Duodenal mucosa (tissue), 2 donors: Measurements from ENCODE around the gene ZNF710.
"Not testable (repeated sequence)": the region's sequence is repeated elsewhere in the genome, so short reads cannot be mapped to it uniquely, and the experiment has no call there.

Source experiments
- H3K27ac ChIP-seq: one replicate; pipeline ENCODE4 v1.7.0; 2013; ENCODE audit warnings: low read depth, low read length
- H3K27me3 ChIP-seq, 2 donors: one replicate each; pipeline ENCODE4 v1.7.0; 2013; ENCODE audit warnings: low read length in 2 of 2, control low read depth in 1 of 2; ENCODE audit not compliant: insufficient read depth in 2 of 2, control insufficient read depth in 1 of 2
- H3K36me3 ChIP-seq, 2 donors: one replicate each; pipeline ENCODE4 v1.7.0; 2013; ENCODE audit warnings: low read length in 2 of 2, control low read depth in 1 of 2; ENCODE audit not compliant: insufficient read depth in 2 of 2, control insufficient read depth in 1 of 2
- H3K4me1 ChIP-seq, 2 donors: one replicate each; pipeline ENCODE4 v1.7.0; 2013; ENCODE audit warnings: low read length in 2 of 2, control low read depth in 1 of 2; ENCODE audit not compliant: insufficient read depth in 2 of 2, control insufficient read depth in 1 of 2
- H3K4me3 ChIP-seq, 2 donors: one replicate each; pipeline ENCODE4 v1.7.0; 2013; ENCODE audit warnings: low read length in 2 of 2, low read depth in 1 of 2
- H3K9ac ChIP-seq, 2 donors: one replicate each; pipeline ENCODE4 v1.7.0; 2013; ENCODE audit warnings: low read length in 2 of 2, low read depth in 1 of 2
- H3K9me3 ChIP-seq, 2 donors: one replicate each; pipeline ENCODE4 v1.7.0; 2013; ENCODE audit warnings: low read length in 2 of 2, control low read depth in 1 of 2; ENCODE audit not compliant: control insufficient read depth in 1 of 2

Gene ZNF710

DNA sequence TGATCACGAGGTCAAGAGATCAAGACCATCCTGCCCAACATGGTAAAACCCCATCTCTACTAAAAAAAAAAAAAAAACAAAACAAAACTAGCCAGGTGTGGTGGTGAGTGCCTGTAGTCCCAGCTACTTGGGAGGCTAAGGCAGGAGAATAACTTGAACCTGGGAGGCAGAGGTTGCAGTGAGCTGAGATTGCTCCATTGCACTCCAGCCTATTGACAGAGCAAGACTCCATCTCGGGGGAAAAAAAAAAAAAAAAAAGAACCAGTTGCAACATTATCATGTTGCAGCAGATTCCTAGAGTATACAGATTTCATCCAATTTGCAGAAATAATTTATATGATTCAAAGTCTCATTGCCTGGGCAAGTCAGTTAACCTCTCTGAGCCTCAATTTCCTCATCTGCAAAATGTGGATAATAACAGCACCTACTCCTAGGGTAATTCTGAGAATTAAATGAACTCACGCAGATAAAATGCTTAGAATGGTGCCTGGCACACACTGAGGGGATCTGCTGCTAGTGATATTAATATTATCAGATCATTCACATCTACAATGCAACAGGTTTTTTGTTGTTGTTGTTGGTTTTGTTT lies 108.1 kb downstream of the ZNF710 start:
- H3K9me3 ChIP-seq: not testable (repeated sequence)

DNA sequence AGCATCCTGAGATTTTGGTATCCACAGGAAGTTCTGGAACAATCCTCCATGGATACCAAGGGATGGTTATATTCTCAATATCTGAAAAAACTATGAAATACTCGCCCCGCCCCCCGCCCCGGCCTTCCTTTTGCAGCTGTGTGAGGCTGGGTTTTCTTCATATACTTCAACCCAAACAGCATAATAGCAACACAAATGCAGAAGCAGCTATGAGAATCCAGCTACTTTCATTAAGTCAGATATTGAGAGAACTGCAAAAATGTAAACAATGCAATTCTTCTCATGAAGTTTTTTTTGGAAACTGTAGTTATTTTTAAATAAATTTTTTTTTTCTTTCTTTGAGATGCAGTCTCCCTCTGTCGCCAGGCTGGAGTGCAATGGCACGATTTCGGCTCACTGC lies 112.0 kb downstream of the ZNF710 start:
- H3K9ac ChIP-seq: no peak overlapping the region
- H3K27me3 ChIP-seq: no peaks in the 10 kb centered on the region
- no peaks in the 10 kb centered on the region for H3K4me1 ChIP-seq
- no peak overlapping the region for H3K4me3 ChIP-seq
- peaks cover 6 to 7% of the 10 kb centered on the region in 2 donors for H3K9me3 ChIP-seq
- H3K27ac ChIP-seq: no peak overlapping the region
- no peaks in the 10 kb centered on the region for H3K36me3 ChIP-seq

More for the DNA sequence above, 108.1 kb downstream of the ZNF710 start:
- not testable (repeated sequence) for H3K27ac ChIP-seq, H3K27me3 ChIP-seq, H3K9ac ChIP-seq, H3K4me3 ChIP-seq, H3K36me3 ChIP-seq
- peaks cover 7 to 13% of the 10 kb centered on the region in 2 donors for H3K4me1 ChIP-seq

DNA sequence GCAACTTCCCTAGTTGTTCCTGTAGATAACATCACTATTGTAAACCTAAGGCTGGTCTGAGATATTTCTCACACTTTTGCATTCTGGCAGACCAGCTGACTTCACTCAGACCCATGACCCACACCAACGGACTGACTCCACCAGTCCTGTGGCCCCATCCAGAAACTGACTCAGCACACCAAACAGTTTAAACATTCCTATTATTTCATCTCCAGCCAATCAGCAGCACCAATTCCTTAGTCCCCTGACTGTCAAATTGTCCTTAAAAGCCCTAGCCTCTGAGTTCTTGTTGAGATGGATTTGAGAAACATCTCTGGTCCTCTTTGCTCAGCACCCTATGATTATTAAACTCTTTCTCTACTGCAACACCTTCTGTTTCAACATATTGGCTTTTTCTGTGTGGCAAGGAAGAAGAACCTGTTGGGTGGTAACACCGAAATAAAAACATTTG lies 113.4 kb downstream of the ZNF710 start:
- Histone ChIP-seq H3K4me1 (no peaks in the 10 kb centered on the region), H3K27ac (no peak overlapping the region), H3K9ac (no peak overlapping the region), H3K36me3 (no peaks in the 10 kb centered on the region), H3K27me3 (no peaks in the 10 kb centered on the region), H3K9me3 (peaks cover 6 to 7% of the 10 kb centered on the region in 2 donors), H3K4me3 (no peak overlapping the region)

DNA sequence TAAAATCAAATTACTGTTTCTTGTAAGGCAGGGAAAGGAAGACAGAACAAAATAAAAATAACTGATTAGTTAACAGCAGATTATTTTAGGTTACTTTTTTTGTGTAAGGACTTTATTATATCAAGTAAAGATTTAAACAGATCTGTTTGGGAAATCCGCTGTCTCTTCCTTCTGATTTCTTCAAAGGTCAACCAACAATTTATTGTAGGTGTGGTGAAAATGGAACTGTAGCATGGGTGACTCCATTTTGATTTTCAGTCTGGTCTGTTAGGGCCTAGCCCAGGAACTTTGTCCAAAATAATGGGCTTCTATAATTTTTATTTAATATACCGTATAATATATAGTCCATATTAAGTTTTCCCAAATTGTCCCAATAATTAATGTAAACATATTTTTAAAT lies 114.7 kb downstream of the ZNF710 start:
- H3K27ac ChIP-seq: no peak overlapping the region
- H3K36me3 ChIP-seq: no peaks in the 10 kb centered on the region
- peaks cover 6 to 7% of the 10 kb centered on the region in 2 donors for H3K9me3 ChIP-seq
- no peak overlapping the region for H3K9ac ChIP-seq
- no peak overlapping the region for H3K4me3 ChIP-seq
- no peaks in the 10 kb centered on the region for H3K27me3 ChIP-seq
- peaks cover 0 to 1% of the 10 kb centered on the region in 2 donors for H3K4me1 ChIP-seq

DNA sequence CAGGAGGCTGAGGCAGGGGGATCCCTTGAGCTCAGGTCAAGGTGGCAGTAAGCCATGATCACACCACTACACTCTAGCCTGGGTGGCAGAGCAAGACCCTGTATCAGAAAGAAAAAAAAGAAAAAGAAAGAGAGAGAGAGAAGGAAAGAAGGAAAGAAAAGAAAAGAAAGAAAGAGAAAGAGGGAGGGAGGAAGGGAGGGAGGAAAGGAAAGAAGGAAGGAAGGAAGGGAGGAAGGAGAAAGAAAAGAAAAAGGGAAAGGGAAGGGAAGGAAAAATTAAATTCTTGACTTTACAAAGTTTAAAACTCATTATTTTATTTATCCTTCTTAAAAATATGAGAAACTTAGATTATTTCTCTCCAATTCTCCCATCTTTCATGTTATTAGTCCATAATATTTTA lies 118.2 kb downstream of the ZNF710 start:
- Histone ChIP-seq H3K27me3 (no peaks in the 10 kb centered on the region), H3K27ac (no peak overlapping the region), H3K9ac (no peak overlapping the region), H3K4me1 (peaks cover 0 to 6% of the 10 kb centered on the region in 2 donors), H3K4me3 (no peak overlapping the region), H3K9me3 (peaks cover 3 to 4% of the 10 kb centered on the region in 2 donors), H3K36me3 (no peaks in the 10 kb centered on the region)

DNA sequence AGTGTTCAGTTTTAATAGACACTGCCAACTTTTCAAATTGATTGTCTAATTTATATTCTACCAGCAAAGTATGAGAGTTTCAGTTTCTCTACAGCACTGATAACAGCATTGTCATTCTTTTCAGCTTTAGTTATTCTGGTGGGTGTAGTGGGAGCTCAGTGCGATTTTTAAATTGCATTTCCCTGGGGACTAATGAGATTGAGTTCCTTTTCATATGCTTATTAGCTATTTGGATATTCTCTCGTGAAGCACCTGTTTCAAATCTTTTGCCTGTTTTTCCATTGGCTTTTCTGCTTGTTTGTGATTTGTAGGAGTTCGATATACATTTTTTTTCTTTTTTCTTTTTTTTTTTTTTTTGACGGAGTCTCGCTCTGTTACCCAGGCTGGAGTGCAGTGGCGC lies 120.0 kb downstream of the ZNF710 start:
- no peak overlapping the region for H3K9ac ChIP-seq
- H3K4me1 ChIP-seq: peaks cover 0 to 6% of the 10 kb centered on the region in 2 donors
- no peaks in the 10 kb centered on the region for H3K36me3 ChIP-seq

DNA sequence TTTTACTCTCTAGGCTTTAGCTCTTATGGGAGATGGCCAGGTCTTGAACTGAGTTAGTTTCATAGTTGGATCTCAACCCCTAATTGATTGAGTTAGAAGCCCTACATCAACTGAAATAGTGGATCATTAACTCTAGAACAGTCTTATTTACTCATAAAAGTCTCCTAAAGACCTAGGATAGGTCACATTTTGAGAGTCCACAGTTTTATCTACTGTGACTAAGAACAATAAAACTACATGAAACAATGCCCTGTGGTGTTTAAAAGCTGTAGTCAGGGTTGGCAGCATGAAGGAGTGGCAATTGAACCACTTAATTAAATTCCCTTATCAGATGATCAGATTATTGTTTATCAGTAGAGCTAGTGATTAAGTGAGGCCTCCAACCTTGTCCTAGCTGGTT lies 123.4 kb downstream of the ZNF710 start:
- Histone ChIP-seq H3K36me3 (no peaks in the 10 kb centered on the region), H3K9me3 (no peaks in the 10 kb centered on the region), H3K27ac (peak overlapping the region; percentile 24), H3K4me1 (peaks cover 2 to 12% of the 10 kb centered on the region in 2 donors), H3K27me3 (peaks cover 0 to 3% of the 10 kb centered on the region in 2 donors), H3K4me3 (peak overlapping the region in 1 of 2 donors; percentile 25), H3K9ac (no peak overlapping the region)

More for the DNA sequence above, 120.0 kb downstream of the ZNF710 start:
- Histone ChIP-seq H3K9me3 (no peaks in the 10 kb centered on the region), H3K4me3 (no peak overlapping the region), H3K27ac (no peak overlapping the region), H3K27me3 (no peaks in the 10 kb centered on the region)

DNA sequence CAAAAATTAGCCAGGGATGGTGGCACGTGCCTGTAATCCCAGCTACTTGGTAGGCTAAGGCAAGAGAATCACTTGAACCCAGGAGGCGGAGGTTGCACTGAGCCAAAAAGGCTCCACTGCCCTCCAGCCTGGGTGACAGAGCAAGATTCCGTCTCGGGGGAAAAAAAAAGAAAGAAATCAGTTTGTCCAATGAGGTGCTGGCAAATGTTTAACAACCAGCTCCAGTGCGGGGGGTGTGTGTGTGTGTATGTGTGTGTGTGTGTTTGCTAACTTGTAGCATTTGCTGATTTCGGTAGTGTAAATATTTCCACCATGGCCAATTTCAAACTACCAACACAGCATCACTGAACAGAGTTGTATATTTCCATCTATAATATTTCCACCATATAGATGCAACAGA lies 124.9 kb downstream of the ZNF710 start:
- H3K4me1 ChIP-seq: peaks cover 2 to 8% of the 10 kb centered on the region in 2 donors
- no peaks in the 10 kb centered on the region for H3K36me3 ChIP-seq
- no peak overlapping the region for H3K27ac ChIP-seq
- no peaks in the 10 kb centered on the region for H3K9me3 ChIP-seq
- peaks cover 0 to 3% of the 10 kb centered on the region in 2 donors for H3K27me3 ChIP-seq
- no peak overlapping the region for H3K4me3 ChIP-seq
- H3K9ac ChIP-seq: no peak overlapping the region

DNA sequence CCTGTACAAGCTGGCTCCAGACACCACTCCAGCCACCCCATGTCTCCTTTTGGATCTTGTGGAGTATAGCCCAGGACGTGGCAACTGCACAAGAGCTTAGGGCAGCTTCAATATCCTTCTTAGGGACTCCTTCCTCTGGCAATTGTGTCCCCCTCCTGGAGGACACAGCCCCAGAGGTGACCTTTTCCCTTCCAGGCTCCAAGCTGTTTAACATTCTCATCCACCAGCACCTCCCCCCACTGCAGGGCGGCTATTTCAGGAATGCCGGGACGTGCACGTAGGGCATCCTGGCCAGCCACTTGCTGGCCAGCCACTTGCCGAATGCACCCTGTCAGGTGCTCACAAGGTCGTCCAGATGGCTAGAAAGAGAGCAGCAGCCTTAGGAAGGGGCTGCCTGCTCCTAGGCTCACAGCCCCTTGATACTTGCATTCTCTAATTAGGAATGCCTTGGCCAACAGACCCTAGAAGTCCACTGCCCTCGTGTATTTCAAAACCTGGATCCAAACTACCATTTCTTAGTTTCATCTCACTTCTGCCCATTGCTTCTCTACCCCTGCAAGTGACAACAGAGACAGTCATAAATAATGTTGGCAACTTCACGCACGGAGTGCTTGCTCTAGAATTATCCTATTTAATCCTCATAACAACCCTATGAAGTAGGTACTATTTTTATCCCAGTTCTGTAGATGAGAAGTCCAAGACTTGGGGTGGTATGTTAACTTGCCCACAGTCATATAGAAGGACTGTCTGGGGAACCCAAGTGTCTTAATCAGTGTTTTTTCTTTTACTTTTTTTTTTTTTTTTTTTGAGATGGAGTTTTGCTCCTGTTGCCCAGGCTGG lies 125.7 kb downstream of the ZNF710 start:
- Histone ChIP-seq H3K9me3 (no peaks in the 10 kb centered on the region), H3K4me1 (peaks cover 2 to 6% of the 10 kb centered on the region in 2 donors), H3K27me3 (peaks cover 0 to 3% of the 10 kb centered on the region in 2 donors), H3K36me3 (no peaks in the 10 kb centered on the region), H3K9ac (no peak overlapping the region), H3K4me3 (no peak overlapping the region), H3K27ac (no peak overlapping the region)

DNA sequence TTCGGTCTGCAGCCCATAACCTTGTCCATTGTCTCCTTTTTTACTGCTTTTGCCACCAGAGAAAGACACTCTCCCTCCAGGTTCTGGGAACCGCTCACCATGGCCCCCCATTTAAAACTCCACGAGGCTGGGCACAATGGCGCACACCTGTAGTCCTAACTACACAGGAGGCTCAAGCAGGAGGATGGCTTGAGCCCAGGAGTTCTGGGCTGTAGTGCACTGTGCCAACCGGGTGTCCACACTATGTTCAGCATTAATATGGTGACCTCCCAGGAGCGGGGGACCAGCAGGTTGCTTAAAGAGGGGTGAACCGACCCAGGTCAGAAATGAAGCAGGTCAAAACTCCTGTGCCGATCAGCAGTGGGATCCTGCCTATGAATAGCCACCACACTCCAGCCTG lies 129.2 kb downstream of the ZNF710 start:
- H3K36me3 ChIP-seq: no peaks in the 10 kb centered on the region
- no peak overlapping the region for H3K4me3 ChIP-seq

More for the DNA sequence above, 129.2 kb downstream of the ZNF710 start:
- no peak overlapping the region for H3K27ac ChIP-seq
- H3K4me1 ChIP-seq: peaks cover 2 to 6% of the 10 kb centered on the region in 2 donors
- peaks cover 0 to 3% of the 10 kb centered on the region in 2 donors for H3K27me3 ChIP-seq
- H3K9ac ChIP-seq: no peak overlapping the region
- H3K9me3 ChIP-seq: no peaks in the 10 kb centered on the region
